ENCODE measurements around the gene MTSS2.

Gene MTSS2

DNA sequence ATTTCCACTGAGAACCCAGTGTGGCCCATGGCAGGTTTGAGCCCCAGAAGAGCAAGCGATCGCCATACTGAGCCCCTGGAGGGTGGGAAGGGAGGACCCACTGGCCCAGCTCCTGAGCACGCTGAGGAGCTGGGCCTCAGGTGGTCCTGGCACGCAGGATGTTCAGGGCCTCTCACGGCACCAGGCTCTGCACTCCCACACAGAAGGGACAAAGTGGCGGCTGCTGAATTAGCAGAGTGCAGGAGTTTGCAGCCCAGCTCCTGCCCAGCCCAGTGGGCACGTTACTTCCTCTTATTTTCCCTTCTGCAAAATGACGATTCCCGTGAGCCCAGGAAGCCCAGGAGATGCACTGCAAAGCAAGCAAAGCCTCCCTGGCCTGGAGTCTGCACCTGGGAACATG lies 42.3 kb upstream of the MTSS2 start:
- no peak overlapping the region for H3K9ac ChIP-seq (ENCODE audit: insufficient read length, low read depth)
- TF ChIP-seq SUZ12 (IDR thresholded peaks at IDR 0.05; ENCODE audit: extremely low read depth, insufficient read depth, insufficient read length): no peak
- TF ChIP-seq ZNF274 (IDR thresholded peaks at IDR 0.05; ENCODE audit: low read depth, low read length): no peak
- no peak for TF ChIP-seq YY1 (IDR thresholded peaks at IDR 0.05; ENCODE audit: insufficient read depth, insufficient read length)
- no peaks in the 10 kb centered on the region for H3K9me3 ChIP-seq (ENCODE audit: insufficient read depth, low read length)
- DNase-seq (ENCODE audit: low read depth, low spot score): no peak
- no peak overlapping the region for H3K4me3 ChIP-seq (ENCODE audit: insufficient read length, low read depth)
- no peaks in the 10 kb centered on the region for H3K27me3 ChIP-seq (ENCODE audit: insufficient read depth, insufficient read length)
- H3K36me3 ChIP-seq (ENCODE audit: insufficient read depth, insufficient read length, low read length): peaks cover 40% of the 10 kb centered on the region
- H3K4me1 ChIP-seq (ENCODE audit: insufficient read depth, insufficient read length): peaks cover 12% of the 10 kb centered on the region

GRCh38 chr16:70726892-70727361 lies 41.1 kb upstream of the MTSS2 start:
- no peak for DNase-seq (ENCODE audit: low read depth, low spot score)
- Histone ChIP-seq H3K9me3 (ENCODE audit: insufficient read depth, low read length) (no peaks in the 10 kb centered on the region), H3K27me3 (ENCODE audit: insufficient read depth, insufficient read length) (no peaks in the 10 kb centered on the region), H3K36me3 (ENCODE audit: insufficient read depth, insufficient read length, low read length) (peaks cover 48% of the 10 kb centered on the region), H3K4me1 (ENCODE audit: insufficient read depth, insufficient read length) (peaks cover 12% of the 10 kb centered on the region), H3K4me3 (ENCODE audit: insufficient read length, low read depth) (no peak overlapping the region), H3K9ac (ENCODE audit: insufficient read length, low read depth) (no peak overlapping the region)
- TF ChIP-seq YY1 (IDR thresholded peaks at IDR 0.05; ENCODE audit: insufficient read depth, insufficient read length): no peak

- H3K9ac ChIP-seq (ENCODE audit: insufficient read length, low read depth): no peak overlapping the region
- TF ChIP-seq YY1 (IDR thresholded peaks at IDR 0.05; ENCODE audit: insufficient read depth, insufficient read length): no peak
- no peak for TF ChIP-seq ZNF274 (IDR thresholded peaks at IDR 0.05; ENCODE audit: low read depth, low read length)
- TF ChIP-seq SUZ12 (IDR thresholded peaks at IDR 0.05; ENCODE audit: extremely low read depth, insufficient read depth, insufficient read length): no peak
These were observed 40.3 kb upstream of the MTSS2 start for GRCh38 chr16:70725912-70726828.

GRCh38 chr16:70725024-70725911 lies 39.4 kb upstream of the MTSS2 start:
- Histone ChIP-seq H3K36me3 (ENCODE audit: insufficient read depth, insufficient read length, low read length) (peaks cover 44% of the 10 kb centered on the region), H3K9ac (ENCODE audit: insufficient read length, low read depth) (no peak overlapping the region), H3K27me3 (ENCODE audit: insufficient read depth, insufficient read length) (no peaks in the 10 kb centered on the region), H3K4me1 (ENCODE audit: insufficient read depth, insufficient read length) (peaks cover 23% of the 10 kb centered on the region), H3K9me3 (ENCODE audit: insufficient read depth, low read length) (no peaks in the 10 kb centered on the region), H3K4me3 (ENCODE audit: insufficient read length, low read depth) (no peak overlapping the region)
- no peak for TF ChIP-seq SUZ12 (IDR thresholded peaks at IDR 0.05; ENCODE audit: extremely low read depth, insufficient read depth, insufficient read length)
- no peak for TF ChIP-seq ZNF274 (IDR thresholded peaks at IDR 0.05; ENCODE audit: low read depth, low read length)
- no peak for TF ChIP-seq YY1 (IDR thresholded peaks at IDR 0.05; ENCODE audit: insufficient read depth, insufficient read length)
- DNase-seq (ENCODE audit: low read depth, low spot score): no peak

More at GRCh38 chr16:70725912-70726828, 40.3 kb upstream of the MTSS2 start:
- Histone ChIP-seq H3K36me3 (ENCODE audit: insufficient read depth, insufficient read length, low read length) (peaks cover 49% of the 10 kb centered on the region), H3K4me3 (ENCODE audit: insufficient read length, low read depth) (no peak overlapping the region), H3K27me3 (ENCODE audit: insufficient read depth, insufficient read length) (no peaks in the 10 kb centered on the region), H3K9me3 (ENCODE audit: insufficient read depth, low read length) (no peaks in the 10 kb centered on the region), H3K4me1 (ENCODE audit: insufficient read depth, insufficient read length) (peaks cover 16% of the 10 kb centered on the region)
- no peak for DNase-seq (ENCODE audit: low read depth, low spot score)

DNA sequence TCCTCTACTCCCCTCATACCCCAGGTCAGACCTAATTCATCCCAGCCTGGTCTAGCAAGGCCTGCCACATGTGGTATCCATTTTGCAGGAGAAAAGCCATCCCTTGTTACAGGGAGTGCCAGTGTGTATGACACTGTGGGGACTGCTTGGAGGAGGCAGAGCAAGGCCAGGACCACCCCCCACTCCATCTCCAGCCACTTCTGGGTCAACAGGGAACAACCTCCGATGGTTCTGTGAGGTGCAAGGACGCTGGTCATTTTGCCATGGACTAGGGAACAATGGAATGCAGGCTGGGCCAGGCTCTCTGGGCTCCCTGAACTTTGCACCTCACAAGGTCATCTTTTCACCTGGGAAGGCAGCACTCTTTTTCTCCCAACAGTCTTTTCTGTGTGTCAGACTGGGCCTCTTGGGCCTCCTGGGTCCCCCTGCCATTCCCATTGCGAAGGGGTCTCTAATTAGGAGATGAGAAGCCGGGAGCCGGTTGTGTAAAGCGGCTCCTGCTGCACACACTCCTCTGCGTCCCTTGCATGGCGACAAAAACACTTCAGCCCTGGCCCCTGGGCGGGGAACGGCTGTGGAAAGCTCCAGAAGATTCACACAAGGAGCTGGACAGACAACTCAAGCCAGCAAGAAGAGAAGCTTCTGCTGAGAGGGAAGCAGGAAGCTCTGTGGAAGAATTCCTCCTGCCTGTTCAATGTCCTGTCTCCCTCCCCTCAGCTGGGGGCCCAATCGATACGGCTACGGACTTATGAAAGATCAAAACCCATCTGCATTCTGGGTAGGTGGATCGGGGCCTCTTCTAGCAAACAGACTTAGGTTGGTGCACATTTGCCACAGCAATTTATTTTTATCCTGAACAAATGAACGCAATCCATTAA lies 38.5 kb upstream of the MTSS2 start:
- Histone ChIP-seq H3K36me3 (ENCODE audit: insufficient read depth, insufficient read length, low read length) (peaks cover 39% of the 10 kb centered on the region), H3K9ac (ENCODE audit: insufficient read length, low read depth) (no peak overlapping the region), H3K9me3 (ENCODE audit: insufficient read depth, low read length) (peaks cover 3% of the 10 kb centered on the region; the same call in 1 of the 2 replicates), H3K27me3 (ENCODE audit: insufficient read depth, insufficient read length) (no peaks in the 10 kb centered on the region), H3K4me1 (ENCODE audit: insufficient read depth, insufficient read length) (peaks cover 23% of the 10 kb centered on the region), H3K4me3 (ENCODE audit: insufficient read length, low read depth) (no peak overlapping the region)
- no peak for DNase-seq (ENCODE audit: low read depth, low spot score)
- no peak for TF ChIP-seq ZNF274 (IDR thresholded peaks at IDR 0.05; ENCODE audit: low read depth, low read length)
- TF ChIP-seq SUZ12 (IDR thresholded peaks at IDR 0.05; ENCODE audit: extremely low read depth, insufficient read depth, insufficient read length): no peak
- TF ChIP-seq YY1 (IDR thresholded peaks at IDR 0.05; ENCODE audit: insufficient read depth, insufficient read length): no peak

DNA sequence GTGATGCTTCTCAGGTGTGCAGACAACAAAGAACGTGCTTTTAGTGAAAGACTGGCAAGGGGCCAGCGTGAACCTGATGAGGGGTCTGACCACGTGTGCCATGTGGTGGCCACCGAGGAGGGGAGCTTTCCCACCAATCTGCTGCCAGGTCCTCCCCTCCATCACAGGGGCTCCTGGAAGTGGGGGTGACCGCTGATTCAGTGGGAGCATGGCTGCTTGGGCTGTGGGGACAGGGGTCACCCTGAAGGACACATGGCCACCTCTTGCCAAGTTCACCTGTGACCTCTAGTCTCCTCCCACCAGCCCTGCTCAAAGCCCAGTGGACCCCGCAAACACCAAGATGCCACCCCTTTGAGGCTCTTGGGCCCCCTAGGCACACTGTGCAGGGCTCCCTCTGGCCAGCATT lies 37.9 kb upstream of the MTSS2 start:
- no peak for DNase-seq (ENCODE audit: low read depth, low spot score)
- Histone ChIP-seq H3K9ac (ENCODE audit: insufficient read length, low read depth) (no peak overlapping the region), H3K36me3 (ENCODE audit: insufficient read depth, insufficient read length, low read length) (peaks cover 35% of the 10 kb centered on the region), H3K4me3 (ENCODE audit: insufficient read length, low read depth) (no peak overlapping the region), H3K9me3 (ENCODE audit: insufficient read depth, low read length) (peaks cover 5% of the 10 kb centered on the region; the same call in 1 of the 2 replicates), H3K4me1 (ENCODE audit: insufficient read depth, insufficient read length) (peaks cover 23% of the 10 kb centered on the region), H3K27me3 (ENCODE audit: insufficient read depth, insufficient read length) (no peaks in the 10 kb centered on the region)
- TF ChIP-seq ZNF274 (IDR thresholded peaks at IDR 0.05; ENCODE audit: low read depth, low read length) (no peak), YY1 (IDR thresholded peaks at IDR 0.05; ENCODE audit: insufficient read depth, insufficient read length) (no peak)
